ENCODE results near the gene PTOV1. TPM values are rescaled to one million over a fixed set of nuclear protein-coding genes. Genes with fewer than 3 reads are reported as not detected.

Gene PTOV1
- total RNA-seq, 4 donors from 2014 or later: 88.3 to 148 (median 98.9) TPM

GRCh38 chr19:49836176-49837008 is 14.6 kb upstream of the PTOV1 start:
- Histone ChIP-seq H3K9me3 (no peaks in the 10 kb centered on the region), H3K27ac (no peak overlapping the region), H3K4me1 (no peaks in the 10 kb centered on the region), H3K27me3 (no peaks in the 10 kb centered on the region), H3K36me3 (peaks cover 63 to 73% of the 10 kb centered on the region in 2 donors), H3K4me3 (replicated peaks in 1 of 3) (no peak overlapping the region)
- no peak for DNase-seq
- 91 to 93% methylated on average over 14 of the region's 20 CpGs for WGBS, 2 donors
- intact Hi-C loops (cut with DNase I): no loop called here
- TF ChIP-seq POLR2A (IDR thresholded peaks at IDR 0.05) (no peak), CTCF (IDR thresholded peaks at IDR 0.05) (no peak)

DNA sequence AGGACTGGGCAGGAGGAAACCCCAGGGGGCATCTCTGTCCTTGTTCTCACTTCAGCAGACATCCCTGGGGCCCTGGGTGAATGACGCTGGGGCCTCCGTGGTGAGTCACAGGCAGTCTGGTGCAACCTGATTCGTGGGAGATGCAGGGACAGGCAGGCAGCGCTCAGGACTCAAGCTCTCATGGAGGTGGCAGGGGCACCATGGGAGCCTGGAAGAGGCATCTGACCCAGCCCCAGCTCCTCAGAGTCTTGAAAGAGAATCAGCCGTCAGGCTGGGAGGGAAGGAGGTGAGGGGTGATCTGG is 14.0 kb upstream of the PTOV1 start:
- intact Hi-C loops (cut with DNase I): no loop called here
- Histone ChIP-seq H3K27ac (no peak overlapping the region), H3K4me1 (no peaks in the 10 kb centered on the region), H3K27me3 (no peaks in the 10 kb centered on the region), H3K4me3 (replicated peaks in 1 of 3) (no peak overlapping the region), H3K36me3 (peaks cover 58 to 67% of the 10 kb centered on the region in 2 donors), H3K9me3 (no peaks in the 10 kb centered on the region)
- DNase-seq: no peak
- TF ChIP-seq POLR2A (IDR thresholded peaks at IDR 0.05): no peak
- no peak for TF ChIP-seq CTCF (IDR thresholded peaks at IDR 0.05)
- 94% methylated on average over 5 of the region's 5 CpGs for WGBS, 2 donors

GRCh38 chr19:49837425-49837824 is 13.5 kb upstream of the PTOV1 start:
- Histone ChIP-seq H3K4me1 (no peaks in the 10 kb centered on the region), H3K4me3 (replicated peaks in 1 of 3) (no peak overlapping the region), H3K27ac (no peak overlapping the region), H3K36me3 (peaks cover 53 to 62% of the 10 kb centered on the region in 2 donors), H3K9me3 (no peaks in the 10 kb centered on the region), H3K27me3 (no peaks in the 10 kb centered on the region)
- no peak for DNase-seq
- TF ChIP-seq CTCF (IDR thresholded peaks at IDR 0.05): no peak
- TF ChIP-seq POLR2A (IDR thresholded peaks at IDR 0.05): no peak
- WGBS, 2 donors: 97 to 99% methylated on average over 9 of the region's 9 CpGs
- intact Hi-C loops (cut with DNase I): no loop called here

DNA sequence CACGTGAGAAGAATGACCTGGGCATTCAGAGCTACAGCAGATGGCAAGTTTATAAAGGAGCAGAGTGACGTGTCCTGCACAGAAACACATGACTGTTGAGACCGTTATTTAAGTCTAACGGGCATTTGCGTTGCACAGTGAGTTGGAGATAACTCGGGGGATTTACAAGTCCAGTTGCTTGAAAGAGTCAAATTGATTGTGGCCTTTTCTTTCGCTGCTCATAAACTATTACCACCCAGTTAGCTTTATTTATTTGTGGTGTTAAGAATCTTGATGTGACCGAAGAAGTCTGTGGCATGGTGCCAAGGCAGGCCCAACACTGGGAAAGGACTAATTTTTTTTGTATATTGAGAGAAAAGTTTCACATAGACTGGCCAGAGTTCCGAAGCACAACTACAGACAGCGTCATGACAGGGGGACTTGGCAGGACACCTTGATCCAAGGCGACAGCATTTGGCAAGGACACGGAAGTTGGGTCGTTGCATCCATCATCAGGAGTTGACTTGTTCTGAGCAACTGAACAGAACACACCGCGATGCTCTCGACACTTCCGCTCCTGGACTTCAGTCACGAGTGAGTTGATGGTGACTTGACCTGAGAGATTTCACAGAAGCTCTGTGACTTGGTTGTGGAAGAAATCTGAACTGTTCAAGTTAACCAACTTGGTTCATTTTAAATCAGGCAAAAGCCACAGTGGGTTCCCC is 11.9 kb upstream of the PTOV1 start:
- intact Hi-C loops (cut with DNase I): no loop called here
- H3K36me3 ChIP-seq: peaks cover 44 to 46% of the 10 kb centered on the region in 2 donors

More for the DNA sequence above, 11.9 kb upstream of the PTOV1 start:
- Histone ChIP-seq H3K9me3 (no peaks in the 10 kb centered on the region), H3K4me1 (no peaks in the 10 kb centered on the region), H3K4me3 (replicated peaks in 1 of 3) (no peak overlapping the region), H3K27ac (no peak overlapping the region), H3K27me3 (no peaks in the 10 kb centered on the region)
- DNase-seq: no peak
- WGBS, 2 donors: 92 to 95% methylated on average over 18 of the region's 18 CpGs
- TF ChIP-seq CTCF (IDR thresholded peaks at IDR 0.05) (no peak), POLR2A (IDR thresholded peaks at IDR 0.05) (no peak)
